ENCODE results near the gene SSBP2. TPM values are rescaled to one million over a fixed set of nuclear protein-coding genes. Genes with fewer than 3 reads are reported as not detected.
A peak's percentile ranks its signal among the peaks of the same experiment; 100 is the strongest.

Gene SSBP2
- total RNA-seq, 1 donor from 2014 or later, result 149 TPM

DNA sequence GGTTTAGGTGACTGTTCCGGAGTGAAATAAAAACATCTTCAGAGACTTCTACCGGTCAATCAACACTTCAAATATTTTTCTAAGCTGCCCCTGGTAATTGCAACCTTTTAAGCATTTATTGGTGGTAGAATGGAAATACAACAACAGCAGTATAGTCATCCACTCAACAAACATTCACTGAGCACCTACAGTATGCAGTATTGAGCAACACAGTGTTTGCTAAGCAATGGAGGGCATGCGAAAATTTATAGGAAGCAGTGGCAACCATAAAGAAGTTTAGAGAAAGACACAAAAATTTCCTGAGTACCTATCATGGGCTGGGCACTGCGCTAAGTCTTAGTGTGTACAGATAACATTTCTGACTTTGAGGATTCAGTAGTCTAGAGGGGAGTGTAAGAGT is 12.0 kb upstream of the SSBP2 start:
- DNase-seq (ENCODE audit: low spot score), result no peak
- TF ChIP-seq, protein P1, sequence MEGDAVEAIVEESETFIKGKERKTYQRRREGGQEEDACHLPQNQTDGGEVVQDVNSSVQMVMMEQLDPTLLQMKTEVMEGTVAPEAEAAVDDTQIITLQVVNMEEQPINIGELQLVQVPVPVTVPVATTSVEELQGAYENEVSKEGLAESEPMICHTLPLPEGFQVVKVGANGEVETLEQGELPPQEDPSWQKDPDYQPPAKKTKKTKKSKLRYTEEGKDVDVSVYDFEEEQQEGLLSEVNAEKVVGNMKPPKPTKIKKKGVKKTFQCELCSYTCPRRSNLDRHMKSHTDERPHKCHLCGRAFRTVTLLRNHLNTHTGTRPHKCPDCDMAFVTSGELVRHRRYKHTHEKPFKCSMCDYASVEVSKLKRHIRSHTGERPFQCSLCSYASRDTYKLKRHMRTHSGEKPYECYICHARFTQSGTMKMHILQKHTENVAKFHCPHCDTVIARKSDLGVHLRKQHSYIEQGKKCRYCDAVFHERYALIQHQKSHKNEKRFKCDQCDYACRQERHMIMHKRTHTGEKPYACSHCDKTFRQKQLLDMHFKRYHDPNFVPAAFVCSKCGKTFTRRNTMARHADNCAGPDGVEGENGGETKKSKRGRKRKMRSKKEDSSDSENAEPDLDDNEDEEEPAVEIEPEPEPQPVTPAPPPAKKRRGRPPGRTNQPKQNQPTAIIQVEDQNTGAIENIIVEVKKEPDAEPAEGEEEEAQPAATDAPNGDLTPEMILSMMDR (IDR thresholded peaks at IDR 0.05; ENCODE audit: unreplicated experiment), result no peak
- H3K27me3 Mint-ChIP-seq (ENCODE audit: unreplicated experiment), result peaks cover 3% of the 10 kb centered on the region
- peaks cover 77% of the 10 kb centered on the region for H3K4me1 Mint-ChIP-seq (ENCODE audit: unreplicated experiment)
- peaks cover 3% of the 10 kb centered on the region for H3K36me3 Mint-ChIP-seq (ENCODE audit: low read depth, unreplicated experiment)
- H3K27ac Mint-ChIP-seq (ENCODE audit: unreplicated experiment), result peak overlapping the region; percentile 53
- H3K4me3 Mint-ChIP-seq (ENCODE audit: unreplicated experiment), result no peak overlapping the region
- no peaks in the 10 kb centered on the region for H3K9me3 Mint-ChIP-seq (ENCODE audit: unreplicated experiment)

DNA sequence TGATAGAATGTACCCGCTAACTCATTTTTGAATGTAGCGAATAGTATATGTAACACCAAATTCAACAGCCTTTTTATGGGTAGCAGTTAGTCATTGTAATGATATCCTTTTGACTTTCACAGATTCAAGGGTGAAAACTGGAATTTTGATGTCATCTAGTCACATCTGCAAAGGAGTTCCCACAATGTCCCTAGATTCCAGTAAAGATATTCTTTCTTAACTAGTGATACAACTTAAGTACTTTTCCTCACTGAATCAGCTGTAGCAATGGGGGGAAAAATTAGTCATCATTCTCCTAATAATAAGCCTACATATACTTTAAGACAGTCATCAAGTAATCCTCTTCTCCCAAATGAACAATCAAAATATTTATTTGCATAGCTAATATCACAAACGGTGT is 11.5 kb upstream of the SSBP2 start:
- DNase-seq (ENCODE audit: low spot score), result no peak
- Mint-ChIP-seq H3K27me3 (ENCODE audit: unreplicated experiment) (peaks cover 3% of the 10 kb centered on the region), H3K27ac (ENCODE audit: unreplicated experiment) (no peak overlapping the region), H3K4me1 (ENCODE audit: unreplicated experiment) (peaks cover 76% of the 10 kb centered on the region), H3K4me3 (ENCODE audit: unreplicated experiment) (no peak overlapping the region), H3K36me3 (ENCODE audit: low read depth, unreplicated experiment) (peaks cover 3% of the 10 kb centered on the region), H3K9me3 (ENCODE audit: unreplicated experiment) (no peaks in the 10 kb centered on the region)
- TF ChIP-seq, protein P1 (IDR thresholded peaks at IDR 0.05; ENCODE audit: unreplicated experiment), result no peak

DNA sequence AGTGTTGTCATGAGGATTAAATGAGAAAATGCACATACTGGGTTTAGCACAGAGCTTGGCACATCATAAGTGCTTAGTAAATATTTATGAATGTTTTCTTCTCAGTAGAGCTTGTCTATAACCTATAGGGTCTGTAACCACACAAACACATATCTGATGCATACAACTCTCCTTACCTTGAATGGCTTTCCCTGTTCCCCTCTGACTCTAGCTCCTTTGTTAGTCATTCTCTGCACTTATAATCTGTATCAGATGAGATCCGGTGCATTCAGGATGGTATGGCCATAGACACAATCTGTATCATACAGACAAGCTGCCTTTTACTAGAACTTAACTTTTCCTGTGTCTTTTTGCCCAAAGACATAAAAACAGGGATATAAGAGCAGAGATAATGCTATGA is 11.1 kb upstream of the SSBP2 start:
- no peak for DNase-seq (ENCODE audit: low spot score)
- Mint-ChIP-seq H3K36me3 (ENCODE audit: low read depth, unreplicated experiment) (peaks cover 3% of the 10 kb centered on the region), H3K27me3 (ENCODE audit: unreplicated experiment) (peaks cover 3% of the 10 kb centered on the region), H3K4me1 (ENCODE audit: unreplicated experiment) (peaks cover 77% of the 10 kb centered on the region), H3K4me3 (ENCODE audit: unreplicated experiment) (no peak overlapping the region), H3K9me3 (ENCODE audit: unreplicated experiment) (no peaks in the 10 kb centered on the region), H3K27ac (ENCODE audit: unreplicated experiment) (peak overlapping the region; percentile 68)
- TF ChIP-seq, protein P1 (IDR thresholded peaks at IDR 0.05; ENCODE audit: unreplicated experiment), result no peak

DNA sequence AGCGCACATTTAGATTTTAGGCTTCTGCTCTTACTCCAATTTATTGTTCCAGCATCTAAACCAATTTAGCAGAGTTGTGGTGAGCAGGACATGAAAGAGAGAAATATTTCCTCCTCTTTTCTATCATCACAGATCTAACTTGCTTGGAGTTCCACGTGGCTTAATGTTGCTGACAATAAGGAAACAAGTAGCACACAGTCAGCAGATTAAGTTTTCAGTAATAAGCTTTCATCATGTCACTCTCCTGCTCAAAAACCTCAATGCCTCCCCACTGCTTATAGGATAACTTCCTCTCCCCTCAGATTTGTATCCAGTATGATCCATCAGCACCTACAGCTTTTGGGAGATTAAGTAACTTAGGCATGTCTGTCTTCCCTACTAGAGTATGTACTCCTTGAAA is 10.4 kb upstream of the SSBP2 start:
- DNase-seq (ENCODE audit: low spot score), result no peak

DNA sequence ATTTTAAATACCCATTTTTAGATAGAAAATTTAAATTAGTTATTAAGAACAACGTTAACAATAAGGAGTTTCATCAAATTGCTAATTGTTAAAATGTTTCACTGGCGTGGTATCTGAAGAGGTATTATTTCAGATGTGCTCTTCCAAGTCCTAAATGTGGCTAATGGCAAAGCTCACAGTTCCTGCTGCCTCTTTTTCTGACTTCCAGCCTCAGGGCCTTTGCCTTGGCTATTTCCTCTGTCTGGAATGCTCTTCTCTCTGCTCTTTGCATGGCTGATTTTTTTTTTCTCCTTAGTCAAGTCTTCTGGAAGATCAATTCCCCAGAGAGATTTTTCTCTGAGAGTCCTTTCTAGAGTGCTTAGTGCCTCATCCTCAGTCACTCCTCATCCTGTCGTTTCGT is 9.6 kb upstream of the SSBP2 start:
- TF ChIP-seq, protein P1 (IDR thresholded peaks at IDR 0.05; ENCODE audit: unreplicated experiment), result no peak
- peaks cover 76% of the 10 kb centered on the region for H3K4me1 Mint-ChIP-seq (ENCODE audit: unreplicated experiment)
- no peaks in the 10 kb centered on the region for H3K9me3 Mint-ChIP-seq (ENCODE audit: unreplicated experiment)
- no peak for DNase-seq (ENCODE audit: low spot score)
- H3K27ac Mint-ChIP-seq (ENCODE audit: unreplicated experiment), result peak overlapping the region; percentile 100
- peaks cover 3% of the 10 kb centered on the region for H3K36me3 Mint-ChIP-seq (ENCODE audit: low read depth, unreplicated experiment)
- no peak overlapping the region for H3K4me3 Mint-ChIP-seq (ENCODE audit: unreplicated experiment)
- peaks cover 5% of the 10 kb centered on the region for H3K27me3 Mint-ChIP-seq (ENCODE audit: unreplicated experiment)

More for the DNA sequence above, 10.4 kb upstream of the SSBP2 start:
- peaks cover 73% of the 10 kb centered on the region for H3K4me1 Mint-ChIP-seq (ENCODE audit: unreplicated experiment)
- H3K27ac Mint-ChIP-seq (ENCODE audit: unreplicated experiment), result peak overlapping the region; percentile 100
- H3K4me3 Mint-ChIP-seq (ENCODE audit: unreplicated experiment), result no peak overlapping the region
- H3K9me3 Mint-ChIP-seq (ENCODE audit: unreplicated experiment), result no peaks in the 10 kb centered on the region
- TF ChIP-seq, protein P1 (IDR thresholded peaks at IDR 0.05; ENCODE audit: unreplicated experiment), result no peak
- H3K36me3 Mint-ChIP-seq (ENCODE audit: low read depth, unreplicated experiment), result peaks cover 3% of the 10 kb centered on the region
- H3K27me3 Mint-ChIP-seq (ENCODE audit: unreplicated experiment), result peaks cover 3% of the 10 kb centered on the region

Data from endothelial cell (in vitro differentiated cells).